Upper lobe of left lung (tissue), 6 donors: Measurements from ENCODE around the gene BCAM. TPM values are rescaled to one million over a fixed set of nuclear protein-coding genes. Genes with fewer than 3 reads are reported as not detected.

Experiments used
- ATAC-seq, 2 donors: fragments of 200-7000 bp; cut with Tn5 transposase; one replicate each; pipeline ENCODE4 v1.9.1; 2022; ENCODE audit warnings: mild to moderate bottlenecking in 2 of 2, moderate library complexity in 2 of 2; ENCODE audit not compliant: low FRiP score in 2 of 2
- DNase-seq, 2 donors: peaks; one replicate each; pipeline ENCODE4 v3.0.0-alpha.2; 2019 to 2020
- H3K27ac ChIP-seq, 4 donors: fragments of 200-600 bp; sonication (generic); one replicate each; pipeline ENCODE4 v1.5.1; 2016 to 2019
- H3K27me3 ChIP-seq, 4 donors: fragments of 200-600 bp; sonication (generic); one replicate each; pipeline ENCODE4 v1.5.1; 2017 to 2019
- H3K36me3 ChIP-seq, 4 donors: fragments of 200-600 bp; sonication (generic); one replicate each; pipeline ENCODE4 v1.5.1; 2016 to 2019
- H3K4me1 ChIP-seq, 4 donors: fragments of 200-600 bp; sonication (generic); one replicate each; pipeline ENCODE4 v1.5.1; 2018 to 2019
- H3K4me3 ChIP-seq, 4 donors: fragments of 200-600 bp; sonication (generic); one replicate each; pipeline ENCODE4 v1.5.1; 2017 to 2019; ENCODE audit warnings: mild to moderate bottlenecking in 2 of 4, moderate library complexity in 1 of 4
- H3K9me3 ChIP-seq, 4 donors: fragments of 200-600 bp; sonication (generic); one replicate each; pipeline ENCODE4 v1.5.1; 2018 to 2019
- CTCF ChIP-seq, 6 experiments: fragments of 450-650 bp in 4 of 6; fragments of 200-600 bp in 2 of 6; sonication (generic) in 2 of 6; IDR thresholded peaks; one replicate each; pipeline ENCODE4 v1.5.1; 2016 to 2019; ENCODE audit warnings: antibody characterized with exemption in 6 of 6
- EP300 ChIP-seq, 4 donors: sonication (generic); formaldehyde crosslinking; IDR thresholded peaks; one replicate each; pipeline ENCODE4 v1.5.1; 2017; ENCODE audit warnings: antibody characterized with exemption in 4 of 4, control low read depth in 2 of 4
- POLR2A ChIP-seq, 4 donors: fragments of 450-650 bp; IDR thresholded peaks; one replicate each; pipeline ENCODE4 v1.5.1; 2016 to 2017; ENCODE audit warnings: antibody characterized with exemption in 4 of 4, mild to moderate bottlenecking in 2 of 4
- POLR2AphosphoS5 ChIP-seq, 2 donors: sonication (generic); formaldehyde crosslinking; IDR thresholded peaks; one replicate each; pipeline ENCODE4 v1.5.1; 2017; ENCODE audit warnings: antibody characterized with exemption in 2 of 2
- WGBS, 2 donors: methylation state at CpG; one replicate each; pipeline ENCODE4 v1.1.5; 2017 to 2018; 5-methylcytosine and 5-hydroxymethylcytosine counted together
- total RNA-seq, 6 donors: library from RNA; depleted of rRNA in 4 of 6; stranded (reverse); fragments of >200 nt in 4 of 6; gene quantifications; one replicate each; pipeline versions ENCODE4 v1.1.0 to v1.2.1, GENCODE V29; 2016 to 2021
- donor health status: DM: no; HTN: no; CAD: no; lungs with moderate emphysema.
- donor health status: DM: no; HTN: yes; CAD: no; lungs with severe emphysema.

BCAM gene
- total RNA-seq, 6 donors from 2014 or later = 246 to 557 (median 274) TPM

DNA sequence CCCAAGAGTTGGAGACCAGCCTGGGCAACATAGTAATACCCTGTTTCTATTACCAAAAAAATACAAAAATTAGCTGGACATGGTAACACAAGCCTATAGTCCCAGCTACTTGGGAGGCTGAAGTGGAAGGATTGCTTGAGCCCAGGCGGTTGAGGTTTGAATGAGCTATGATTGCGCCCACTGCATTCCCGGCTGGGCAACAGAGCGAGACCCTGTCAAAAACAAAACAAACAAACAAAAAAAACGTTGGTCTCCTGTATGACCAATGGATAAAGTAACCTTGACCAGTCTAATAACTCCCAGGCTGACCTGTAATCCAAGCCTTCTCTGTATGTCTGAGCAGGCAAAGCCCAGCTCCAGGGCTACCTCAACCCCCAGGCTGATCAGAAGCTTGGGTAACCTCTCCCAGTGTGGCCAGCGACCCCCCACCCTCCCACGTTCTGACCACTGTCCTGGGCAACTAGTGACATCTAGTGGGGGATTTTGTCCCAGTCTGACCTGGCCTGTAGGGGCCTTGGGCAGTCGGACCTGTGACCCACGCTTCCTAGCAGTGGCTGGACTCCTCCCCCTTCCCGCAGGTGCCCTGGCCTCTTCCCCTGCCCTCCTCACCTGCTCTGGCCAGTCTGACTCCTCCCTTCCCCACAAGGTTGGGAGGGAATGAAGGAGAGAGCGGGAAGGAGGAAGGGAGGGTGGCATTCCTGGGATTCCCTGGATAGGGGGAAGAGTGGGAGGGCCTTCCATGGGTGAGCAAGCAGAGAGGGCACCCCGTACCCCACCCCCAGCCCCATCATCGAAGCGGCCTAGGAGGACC lies 1.0 kb upstream of the BCAM start:
- TF ChIP-seq POLR2AphosphoS5 (IDR thresholded peaks at IDR 0.05) (peak in 1 of 2 donors; percentile 64), EP300 (IDR thresholded peaks at IDR 0.05) (peak in 1 of 4 donors; percentile 77), POLR2A (IDR thresholded peaks at IDR 0.05) (no peak), CTCF (IDR thresholded peaks at IDR 0.05) (peak; percentile 30 to 64 (median 51))
- 21 to 25% methylated on average over 13 to 14 of the region's 14 CpGs for WGBS, 2 donors
- DNase-seq (peak in 1 of 2 donors; percentile 92), ATAC-seq (peak; percentile 72 to 92)
- Histone ChIP-seq H3K9me3 (no peaks in the 10 kb centered on the region), H3K27me3 (no peaks in the 10 kb centered on the region), H3K27ac (peak overlapping the region; percentile 78 to 90 (median 81)), H3K4me3 (peak overlapping the region in 3 of 4 donors; percentile 51 to 73 (median 72)), H3K36me3 (peaks cover 0 to 7% (median 0%) of the 10 kb centered on the region in 4 donors), H3K4me1 (peaks cover 30 to 38% (median 33%) of the 10 kb centered on the region in 4 donors)

- WGBS, 2 donors = 32 to 51% methylated on average over 5 to 7 of the region's 7 CpGs
- H3K27ac ChIP-seq = peak overlapping the region; percentile 78 to 90 (median 81)
- no peak for DNase-seq
- no peaks in the 10 kb centered on the region for H3K9me3 ChIP-seq
- H3K4me1 ChIP-seq = peaks cover 30 to 38% (median 33%) of the 10 kb centered on the region in 4 donors
- peaks cover 0 to 25% (median 12%) of the 10 kb centered on the region in 4 donors for H3K36me3 ChIP-seq
- ATAC-seq = no peak
- TF ChIP-seq EP300 (IDR thresholded peaks at IDR 0.05) = no peak
- no peak for TF ChIP-seq POLR2AphosphoS5 (IDR thresholded peaks at IDR 0.05)
- TF ChIP-seq POLR2A (IDR thresholded peaks at IDR 0.05) = no peak
- no peak for TF ChIP-seq CTCF (IDR thresholded peaks at IDR 0.05)
- no peaks in the 10 kb centered on the region for H3K27me3 ChIP-seq
- H3K4me3 ChIP-seq = peak overlapping the region; percentile 48 to 73 (median 62)
These were observed 802 bp downstream of the BCAM start for GRCh38 chr19:44809577-44810233.

GRCh38 chr19:44810234-44811121 lies 1.6 kb downstream of the BCAM start:
- 67 to 81% methylated on average over 12 of the region's 13 CpGs for WGBS, 2 donors
- ATAC-seq = no peak
- H3K9me3 ChIP-seq = no peaks in the 10 kb centered on the region
- peak overlapping the region in 2 of 4 donors; percentile 18 to 79 for H3K27ac ChIP-seq
- peaks cover 6 to 32% (median 15%) of the 10 kb centered on the region in 4 donors for H3K36me3 ChIP-seq
- no peaks in the 10 kb centered on the region for H3K27me3 ChIP-seq
- no peak for TF ChIP-seq EP300 (IDR thresholded peaks at IDR 0.05)
- TF ChIP-seq POLR2AphosphoS5 (IDR thresholded peaks at IDR 0.05) = no peak
- TF ChIP-seq POLR2A (IDR thresholded peaks at IDR 0.05) = no peak
- TF ChIP-seq CTCF (IDR thresholded peaks at IDR 0.05) = no peak
- peak in 1 of 2 donors; percentile 50 for DNase-seq
- H3K4me1 ChIP-seq = peaks cover 30 to 38% (median 33%) of the 10 kb centered on the region in 4 donors
- peak overlapping the region in 3 of 4 donors; percentile 51 to 73 (median 72) for H3K4me3 ChIP-seq

DNA sequence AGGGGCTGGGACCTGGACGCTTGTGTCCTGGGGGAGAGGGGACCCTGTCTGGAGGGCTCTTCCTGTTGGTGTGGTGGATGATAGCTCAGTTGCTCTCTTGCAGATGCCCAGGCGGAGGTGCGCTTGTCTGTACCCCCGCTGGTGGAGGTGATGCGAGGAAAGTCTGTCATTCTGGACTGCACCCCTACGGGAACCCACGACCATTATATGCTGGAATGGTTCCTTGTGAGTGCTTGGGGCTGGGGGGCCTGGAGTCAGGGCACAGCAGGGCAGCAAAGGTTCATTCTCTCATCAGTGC lies 2.2 kb downstream of the BCAM start:
- no peak for TF ChIP-seq POLR2AphosphoS5 (IDR thresholded peaks at IDR 0.05)
- no peak for TF ChIP-seq POLR2A (IDR thresholded peaks at IDR 0.05)
- no peak for TF ChIP-seq EP300 (IDR thresholded peaks at IDR 0.05)
- TF ChIP-seq CTCF (IDR thresholded peaks at IDR 0.05) = no peak
- WGBS, 2 donors = 93% methylated on average over 6 to 7 of the region's 7 CpGs
- DNase-seq = no peak
- ATAC-seq = no peak
- H3K27me3 ChIP-seq = no peaks in the 10 kb centered on the region
- H3K36me3 ChIP-seq = peaks cover 6 to 32% (median 17%) of the 10 kb centered on the region in 4 donors
- peaks cover 30 to 38% (median 33%) of the 10 kb centered on the region in 4 donors for H3K4me1 ChIP-seq
- no peak overlapping the region for H3K4me3 ChIP-seq
- no peaks in the 10 kb centered on the region for H3K9me3 ChIP-seq
- peak overlapping the region in 1 of 4 donors; percentile 79 for H3K27ac ChIP-seq
